K562 (cell line): Measurements from ENCODE around the gene C9. TPM values are rescaled to one million over a fixed set of nuclear protein-coding genes. Genes with fewer than 3 reads are reported as not detected.

Experiments used
- ZBTB40 ChIP-seq, 2 experiments: fragments of 450-650 bp in 1 of 2; sonication (generic) in 1 of 2; formaldehyde crosslinking in 1 of 2; IDR thresholded peaks; 2 replicates each; pipeline versions ENCODE4 v1.7.1 to v1.9.0; 2016 to 2022; ENCODE audit warnings: inconsistent platforms in 1 of 2, mild to moderate bottlenecking in 1 of 2, missing genetic modification reagents in 1 of 2
- polyA plus RNA-seq, 8 experiments: library from polyadenylated mRNA; depleted of rRNA in 4 of 8; stranded (reverse) in 5 of 8; unstranded in 3 of 8; fragments of >200 nt; fragmentation: Nextera tagmentation in 2 of 8; fragmentation: Illumina TruSeq in 1 of 8; extraction: Ambion mirVana in 2 of 8; extraction: Trizol in 1 of 8; gene quantifications; 2 replicates each; pipeline versions ENCODE4 v1.2.1 to v1.2.3, GENCODE V29; 2011 to 2014; ENCODE audit warnings: inconsistent platforms in 1 of 8, missing spikeins in 1 of 8
- total RNA-seq, 7 experiments: library from RNA; depleted of rRNA in 6 of 7; stranded (reverse); fragments of >200 nt in 6 of 7; fragmentation: Illumina TruSeq in 2 of 7; extraction: Trizol in 2 of 7; gene quantifications; 2 replicates each; pipeline versions ENCODE4 v1.2.1 to v1.2.3, GENCODE V29; 2011 to 2021; ENCODE audit warnings: low replicate concordance in 1 of 7

C9 gene
- total and polyA plus RNA-seq, 9 of the 15 experiments (the other 6 are each of a cell fraction or from before 2014, with no cell fraction given): 0.08 to 0.38 TPM; not detected in 7

GRCh38 chr5:39260095-39260494, 104.2 kb downstream of the C9 start (continued):
- TF ChIP-seq ZBTB40 (IDR thresholded peaks at IDR 0.05) (peak; percentile 88), ZBTB40 (CRISPR knock-in tag; IDR thresholded peaks at IDR 0.05) (peak; percentile 85)
